IMR-90 (cell line): ENCODE results near the gene PRDM5. TPM values are rescaled to one million over a fixed set of nuclear protein-coding genes. Genes with fewer than 3 reads are reported as not detected.

ENCODE experiments used
- ATAC-seq: fragments of 200-7000 bp; cut with Tn5 transposase; 2 replicates; pipeline ENCODE4 v1.9.1; 2020; ENCODE audit warnings: low read depth, mild to moderate bottlenecking, moderate library complexity
- BruUV-seq: library from RNA; stranded (reverse); fragments of 400-500 nt; replicated peaks from 2 replicates; lab custom pipeline; 2021; lab: Mats Ljungman, UMichigan
- CTCF ChIA-PET: fragments of 300-600 bp; formaldehyde crosslinking; extraction: SDS; loops from one replicate; lab custom pipeline; 2021; ENCODE audit warnings: antibody characterized with exemption; lab: Yijun Ruan, JAX
- POLR2A ChIA-PET: fragments of 300-600 bp; sonication (Branson Sonifier 250); formaldehyde crosslinking; loops from one replicate; lab custom pipeline; 2022; ENCODE audit warnings: antibody characterized with exemption; ENCODE audit not compliant: unreplicated experiment; lab: Charles Lee
- DNase-seq: peaks from one replicate; pipeline ENCODE4 v3.0.0; 2013
- H2AFZ ChIP-seq: replicated peaks from 2 replicates; pipeline ENCODE3; 2013; ENCODE audit warnings: low read length, mild to moderate bottlenecking; ENCODE audit not compliant: poor library complexity
- H2AK5ac ChIP-seq: 2 replicates; pipeline ENCODE4 v1.6.1; 2013; ENCODE audit warnings: low read depth, low read length, inconsistent platforms
- H2AK9ac ChIP-seq: replicated peaks from 2 replicates; pipeline ENCODE3; 2013; ENCODE audit warnings: mild to moderate bottlenecking, low read depth, low read length, moderate library complexity; ENCODE audit not compliant: poor library complexity
- H2BK120ac ChIP-seq: 2 replicates; pipeline ENCODE4 v1.6.1; 2013; ENCODE audit warnings: low read depth, low read length, inconsistent platforms
- H2BK15ac ChIP-seq: 3 replicates; pipeline ENCODE4 v1.6.1; 2013; ENCODE audit warnings: low read depth, low read length, inconsistent platforms
- H2BK20ac ChIP-seq: 2 replicates; pipeline ENCODE4 v1.6.1; 2013; ENCODE audit warnings: low read depth, mild to moderate bottlenecking, inconsistent platforms, low read length, moderate library complexity
- H2BK5ac ChIP-seq: 2 replicates; pipeline ENCODE4 v1.6.1; 2013; ENCODE audit warnings: mild to moderate bottlenecking, low read depth, low read length, inconsistent platforms; ENCODE audit not compliant: poor library complexity, severe bottlenecking
- H3K14ac ChIP-seq: replicated peaks from 2 replicates; pipeline ENCODE4 v1.6.1; 2013; ENCODE audit warnings: low read depth, low read length, inconsistent platforms
- H3K18ac ChIP-seq: 2 replicates; pipeline ENCODE4 v1.6.1; 2013; ENCODE audit warnings: low read depth, low read length, control low read depth
- H3K23ac ChIP-seq: 2 replicates; pipeline ENCODE4 v1.6.1; 2013; ENCODE audit warnings: low read depth, low read length, inconsistent platforms
- H3K27ac ChIP-seq: 2 replicates; pipeline ENCODE4 v1.5.1; 2013; ENCODE audit warnings: mild to moderate bottlenecking, control low read depth, low read length; ENCODE audit not compliant: insufficient read depth
- H3K27me3 ChIP-seq: 2 replicates; pipeline ENCODE4 v1.6.1; 2013; ENCODE audit warnings: low read length; ENCODE audit not compliant: control insufficient read depth, insufficient read depth
- H3K36me3 ChIP-seq: 2 replicates; pipeline ENCODE4 v1.6.1; 2013; ENCODE audit warnings: low read length, mixed read lengths; ENCODE audit not compliant: control insufficient read depth, insufficient read depth
- H3K4ac ChIP-seq: 2 replicates; pipeline ENCODE4 v1.6.1; 2013; ENCODE audit warnings: low read depth, low read length, inconsistent platforms
- H3K4me1 ChIP-seq: 2 replicates; pipeline ENCODE4 v1.6.1; 2013; ENCODE audit warnings: low read length, mixed read lengths; ENCODE audit not compliant: control insufficient read depth, insufficient read depth
- H3K4me2 ChIP-seq: 2 replicates; pipeline ENCODE4 v1.6.1; 2013; ENCODE audit warnings: low read depth, mild to moderate bottlenecking, control low read depth, low read length, moderate library complexity
- H3K4me3 ChIP-seq: 2 replicates; pipeline ENCODE4 v1.5.1; 2013; ENCODE audit warnings: low read depth, mild to moderate bottlenecking, control low read depth, low read length, moderate library complexity; ENCODE audit not compliant: insufficient read depth
- H3K56ac ChIP-seq: 2 replicates; pipeline ENCODE4 v1.6.1; 2013; ENCODE audit warnings: low read length, inconsistent platforms; ENCODE audit not compliant: insufficient read depth; ENCODE audit errors: extremely low read depth
- H3K79me1 ChIP-seq, 2 experiments: 2 replicates each; pipeline ENCODE4 v1.6.1; 2013; ENCODE audit warnings: low read length in 2 of 2, inconsistent platforms in 1 of 2, low read depth in 1 of 2
- H3K9ac ChIP-seq: 2 replicates; pipeline ENCODE4 v1.6.1; 2013; ENCODE audit warnings: low read depth, low read length, control low read depth
- H3K9me1 ChIP-seq: 2 replicates; pipeline ENCODE4 v1.6.1; 2013; ENCODE audit warnings: low read length, inconsistent platforms; ENCODE audit not compliant: insufficient read depth
- H3K9me3 ChIP-seq: 2 replicates; pipeline ENCODE4 v1.6.1; 2013; ENCODE audit warnings: low read length; ENCODE audit not compliant: control insufficient read depth, insufficient read depth
- H4K20me1 ChIP-seq: 2 replicates; pipeline ENCODE4 v1.6.1; 2013; ENCODE audit warnings: low read length, inconsistent platforms; ENCODE audit not compliant: insufficient read depth
- H4K5ac ChIP-seq: 2 replicates; pipeline ENCODE4 v1.6.1; 2013; ENCODE audit warnings: mild to moderate bottlenecking, low read depth, low read length, control low read depth
- H4K8ac ChIP-seq, 2 experiments: 2 replicates each; pipeline ENCODE4 v1.6.1; 2013; ENCODE audit warnings: low read depth in 2 of 2, low read length in 2 of 2, control low read depth in 1 of 2, inconsistent platforms in 1 of 2
- H4K91ac ChIP-seq: 2 replicates; pipeline ENCODE4 v1.6.1; 2013; ENCODE audit warnings: low read depth, low read length, inconsistent platforms; ENCODE audit not compliant: insufficient read depth
- BHLHE40 ChIP-seq: fragments of 150-350 bp; IDR thresholded peaks from 2 replicates; pipeline ENCODE4 v1.6.1; 2016; ENCODE audit warnings: mild to moderate bottlenecking, low read depth, low read length
- CEBPB ChIP-seq: IDR thresholded peaks from 2 replicates; pipeline ENCODE4 v1.6.1; 2012; ENCODE audit warnings: low read depth, low read length, improper control_type of control experiment
- CHD1 ChIP-seq: IDR thresholded peaks from 2 replicates; pipeline ENCODE4 v1.6.1; 2012; ENCODE audit warnings: low read depth, low read length, improper control_type of control experiment
- FOS ChIP-seq: fragments of 150-350 bp; IDR thresholded peaks from 2 replicates; pipeline ENCODE4 v1.6.1; 2016; ENCODE audit warnings: low read depth, low read length
- MAFK ChIP-seq: IDR thresholded peaks from 2 replicates; pipeline ENCODE4 v1.6.1; 2012; ENCODE audit warnings: low read depth, low read length, improper control_type of control experiment
- MAZ ChIP-seq: IDR thresholded peaks from 2 replicates; pipeline ENCODE4 v1.6.1; 2012; ENCODE audit warnings: low read depth, mild to moderate bottlenecking, low read length, improper control_type of control experiment, moderate library complexity, borderline replicate concordance
- MXI1 ChIP-seq: IDR thresholded peaks from 2 replicates; pipeline ENCODE4 v1.6.1; 2012; ENCODE audit warnings: low read depth, mild to moderate bottlenecking, low read length, moderate library complexity, borderline replicate concordance
- NFE2L2 ChIP-seq: fragments of 150-350 bp; IDR thresholded peaks from 2 replicates; pipeline ENCODE4 v1.6.1; 2016; ENCODE audit warnings: low read depth, mild to moderate bottlenecking, low read length
- POLR2A ChIP-seq: IDR thresholded peaks from 2 replicates; pipeline ENCODE4 v1.6.1; 2012; ENCODE audit warnings: mild to moderate bottlenecking, low read depth, low read length
- RAD21 ChIP-seq: IDR thresholded peaks from 2 replicates; pipeline ENCODE4 v1.6.1; 2012; ENCODE audit warnings: low read length, improper control_type of control experiment
- RCOR1 ChIP-seq: IDR thresholded peaks from 2 replicates; pipeline ENCODE4 v1.6.1; 2012; ENCODE audit warnings: mild to moderate bottlenecking, low read length, improper control_type of control experiment; ENCODE audit not compliant: insufficient replicate concordance
- RFX5 ChIP-seq: IDR thresholded peaks from 2 replicates; pipeline ENCODE4 v1.8.0; 2012; ENCODE audit warnings: low read depth, mild to moderate bottlenecking, low read length, moderate library complexity
- SMC3 ChIP-seq: fragments of 150-350 bp; IDR thresholded peaks from 2 replicates; pipeline ENCODE4 v1.6.1; 2016; ENCODE audit warnings: low read depth, mild to moderate bottlenecking, antibody characterized with exemption, low read length, moderate library complexity
- WGBS, 2 experiments: methylation state at CpG; one replicate each; pipeline versions ENCODE4 v1.1.5 to v1.1.7; 2013; ENCODE audit warnings: missing lambda C conversion rate in 2 of 2; ENCODE audit not compliant: insufficient read length in 1 of 2; ENCODE audit errors: extremely low coverage in 2 of 2; 5-methylcytosine and 5-hydroxymethylcytosine counted together
- dilution Hi-C: fragments of 300-500 bp; cut with HindIII; formaldehyde crosslinking; loops from one replicate; pipeline ENCODE4 v1.14.3; 2018; ENCODE audit warnings: low sequenced_read_pairs; ENCODE audit not compliant: unreplicated experiment
- in situ Hi-C: fragments of 300-500 bp; cut with MboI; formaldehyde crosslinking; loops from 3 replicates; pipeline ENCODE4 v1.14.3; 2019; ENCODE audit warnings: low sequenced_read_pairs, inconsistent platforms, mixed read lengths
- intact Hi-C: fragments of 100-400 bp; cut with micrococcal nuclease; formaldehyde crosslinking; loops from 2 replicates; pipeline ENCODE4 v1.10.0; 2022
- polyA plus RNA-seq, 3 experiments: library from polyadenylated mRNA; depleted of rRNA; stranded (reverse); fragments of >200 nt; gene quantifications; 2 replicates each; pipeline ENCODE4 v1.2.3, GENCODE V29; 2012; ENCODE audit warnings: low replicate concordance in 1 of 3
- total RNA-seq: library from RNA; depleted of rRNA; stranded (reverse); fragments of >200 nt; gene quantifications from 2 replicates; pipeline ENCODE4 v1.2.3, GENCODE V29; 2012
- TF ChIP-seq, protein P1 (sequence below): fragments of 150-350 bp; IDR thresholded peaks from 2 replicates; pipeline ENCODE4 v1.6.1; 2017; ENCODE audit warnings: mild to moderate bottlenecking, antibody characterized with exemption, low read length, low read depth
- TF ChIP-seq, protein P2 (sequence below): fragments of 150-350 bp; IDR thresholded peaks from 2 replicates; pipeline ENCODE4 v1.6.1; 2016; ENCODE audit warnings: low read depth, mild to moderate bottlenecking, low read length, moderate library complexity, borderline replicate concordance
- TF ChIP-seq, protein P3 (sequence below): conservative IDR thresholded peaks from 2 replicates; pipeline ENCODE4 v1.5.1; 2012; ENCODE audit warnings: mild to moderate bottlenecking, low read depth, low read length, improper control_type of control experiment

PRDM5 gene
- total and polyA plus RNA-seq, 2 of the 4 experiments (the other 2 are of a cell fraction), result 4.1 to 10.8 TPM

DNA sequence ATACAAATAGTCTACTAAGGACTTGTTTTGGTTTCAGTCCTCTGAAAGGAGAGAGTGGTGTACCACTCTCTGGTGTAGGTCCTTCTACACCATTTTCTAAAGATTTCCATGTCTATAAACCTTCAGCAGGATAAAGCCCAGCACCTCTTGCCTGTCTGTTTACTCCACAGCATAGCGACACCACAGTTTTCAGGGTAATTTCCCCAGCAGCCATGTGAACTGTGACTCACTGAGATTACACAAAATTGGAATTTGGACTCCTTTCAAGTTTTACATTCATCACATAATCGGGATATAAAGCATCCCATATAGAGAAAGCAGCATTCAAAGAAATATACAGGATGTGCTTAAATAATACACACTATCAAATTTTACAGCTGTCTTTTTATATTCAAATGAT is 229.6 kb downstream of the PRDM5 start:
- no peak overlapping the region for H3K27ac ChIP-seq
- no peak overlapping the region for H3K18ac ChIP-seq
- no peak overlapping the region for H2BK15ac ChIP-seq
- no peak overlapping the region for H2BK5ac ChIP-seq
- no peak overlapping the region for H4K8ac ChIP-seq
- H3K79me1 ChIP-seq, result no peaks in the 10 kb centered on the region
- in situ Hi-C loops, result no loop called here
- no peaks in the 10 kb centered on the region for H3K36me3 ChIP-seq
- no peak overlapping the region for H4K91ac ChIP-seq
- H3K56ac ChIP-seq, result no peak overlapping the region
- no peak overlapping the region for H3K9ac ChIP-seq
- no peaks in the 10 kb centered on the region for H4K20me1 ChIP-seq
- no peaks in the 10 kb centered on the region; the same call in 1 of the 2 replicates for H3K9me1 ChIP-seq
- dilution Hi-C loops, result no loop called here
- DNase-seq (peak; percentile 93), ATAC-seq (peak; percentile 87)
- ChIA-PET POLR2A (no interaction called here), CTCF (no interaction called here)
- H2AK5ac ChIP-seq, result no peak overlapping the region
- intact Hi-C loops, result no loop called here
- no peak overlapping the region for H3K4me2 ChIP-seq
- TF ChIP-seq CHD1 (no peak), RCOR1 (no peak), BHLHE40 (no peak), RFX5 (no peak), FOS (peak; percentile 84), RAD21 (no peak), POLR2A (no peak), MXI1 (no peak), NFE2L2 (peak; percentile 16; the same call in 1 of the 2 replicates), CEBPB (peak; percentile 83), SMC3 (no peak), MAFK (no peak), MAZ (no peak)
- TF ChIP-seq, protein P1, sequence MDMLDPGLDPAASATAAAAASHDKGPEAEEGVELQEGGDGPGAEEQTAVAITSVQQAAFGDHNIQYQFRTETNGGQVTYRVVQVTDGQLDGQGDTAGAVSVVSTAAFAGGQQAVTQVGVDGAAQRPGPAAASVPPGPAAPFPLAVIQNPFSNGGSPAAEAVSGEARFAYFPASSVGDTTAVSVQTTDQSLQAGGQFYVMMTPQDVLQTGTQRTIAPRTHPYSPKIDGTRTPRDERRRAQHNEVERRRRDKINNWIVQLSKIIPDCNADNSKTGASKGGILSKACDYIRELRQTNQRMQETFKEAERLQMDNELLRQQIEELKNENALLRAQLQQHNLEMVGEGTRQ, result peak; percentile 13; the same call in 1 of the 2 replicates
- TF ChIP-seq, protein P2, sequence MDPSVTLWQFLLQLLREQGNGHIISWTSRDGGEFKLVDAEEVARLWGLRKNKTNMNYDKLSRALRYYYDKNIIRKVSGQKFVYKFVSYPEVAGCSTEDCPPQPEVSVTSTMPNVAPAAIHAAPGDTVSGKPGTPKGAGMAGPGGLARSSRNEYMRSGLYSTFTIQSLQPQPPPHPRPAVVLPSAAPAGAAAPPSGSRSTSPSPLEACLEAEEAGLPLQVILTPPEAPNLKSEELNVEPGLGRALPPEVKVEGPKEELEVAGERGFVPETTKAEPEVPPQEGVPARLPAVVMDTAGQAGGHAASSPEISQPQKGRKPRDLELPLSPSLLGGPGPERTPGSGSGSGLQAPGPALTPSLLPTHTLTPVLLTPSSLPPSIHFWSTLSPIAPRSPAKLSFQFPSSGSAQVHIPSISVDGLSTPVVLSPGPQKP, result no peak
- TF ChIP-seq, protein P3, sequence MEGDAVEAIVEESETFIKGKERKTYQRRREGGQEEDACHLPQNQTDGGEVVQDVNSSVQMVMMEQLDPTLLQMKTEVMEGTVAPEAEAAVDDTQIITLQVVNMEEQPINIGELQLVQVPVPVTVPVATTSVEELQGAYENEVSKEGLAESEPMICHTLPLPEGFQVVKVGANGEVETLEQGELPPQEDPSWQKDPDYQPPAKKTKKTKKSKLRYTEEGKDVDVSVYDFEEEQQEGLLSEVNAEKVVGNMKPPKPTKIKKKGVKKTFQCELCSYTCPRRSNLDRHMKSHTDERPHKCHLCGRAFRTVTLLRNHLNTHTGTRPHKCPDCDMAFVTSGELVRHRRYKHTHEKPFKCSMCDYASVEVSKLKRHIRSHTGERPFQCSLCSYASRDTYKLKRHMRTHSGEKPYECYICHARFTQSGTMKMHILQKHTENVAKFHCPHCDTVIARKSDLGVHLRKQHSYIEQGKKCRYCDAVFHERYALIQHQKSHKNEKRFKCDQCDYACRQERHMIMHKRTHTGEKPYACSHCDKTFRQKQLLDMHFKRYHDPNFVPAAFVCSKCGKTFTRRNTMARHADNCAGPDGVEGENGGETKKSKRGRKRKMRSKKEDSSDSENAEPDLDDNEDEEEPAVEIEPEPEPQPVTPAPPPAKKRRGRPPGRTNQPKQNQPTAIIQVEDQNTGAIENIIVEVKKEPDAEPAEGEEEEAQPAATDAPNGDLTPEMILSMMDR, result 0 out of 2 replicates have a peak, but pooled peaks have one; percentile 3
- no peak overlapping the region for H2AK9ac ChIP-seq
- H2BK120ac ChIP-seq, result no peak overlapping the region
- H4K5ac ChIP-seq, result no peak overlapping the region
- no peak overlapping the region for H2AFZ ChIP-seq
- no peak overlapping the region for H3K4me3 ChIP-seq
- no peak overlapping the region for H2BK20ac ChIP-seq
- H3K23ac ChIP-seq, result no peak overlapping the region
- H3K27me3 ChIP-seq, result no peaks in the 10 kb centered on the region
- H3K4ac ChIP-seq, result no peak overlapping the region
- no TSS peak for BruUV-seq
- WGBS, 2 experiments, result no CpG with 5 or more reads among the region's 2 CpGs
- H3K4me1 ChIP-seq, result no peaks in the 10 kb centered on the region; the same call in 1 of the 2 replicates
- no peak overlapping the region for H3K14ac ChIP-seq
- no peaks in the 10 kb centered on the region for H3K9me3 ChIP-seq
